OCI-M2 (cell line): ENCODE data around the gene COTL1.
"Not testable (repeated sequence)": the region's sequence is repeated elsewhere in the genome, so short reads cannot be mapped to it uniquely, and the experiment has no call there.

Experiments
- DNase-seq: peaks from one replicate; lab custom pipeline; 2025; ENCODE audit not compliant: unreplicated experiment; lab: John Stamatoyannopoulos, UW

COTL1 gene

DNA sequence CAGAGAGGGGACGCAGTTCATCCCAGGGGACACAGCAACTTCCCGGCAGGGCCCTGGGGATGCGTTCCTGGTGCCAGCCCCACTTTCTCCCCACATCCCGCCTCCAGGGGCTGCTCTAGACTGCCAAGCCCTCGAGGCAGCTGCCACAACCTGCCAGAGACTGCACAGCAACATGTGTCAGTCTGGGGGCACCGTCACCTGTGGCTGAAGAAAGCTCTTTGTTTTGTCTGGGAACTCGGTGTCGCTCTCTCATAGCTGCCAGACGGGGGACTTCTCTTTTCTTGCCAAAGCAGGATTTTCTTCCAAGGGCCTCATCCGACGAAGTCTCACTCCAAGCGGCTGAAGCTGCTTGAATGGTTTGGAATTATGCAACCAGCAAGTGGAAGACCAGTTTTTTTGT lies 43.7 kb downstream of the COTL1 start:
- no peak for DNase-seq

- DNase-seq: no peak
Observed at GRCh38 chr16:84572096-84572495, 45.8 kb downstream of the COTL1 start.

DNA sequence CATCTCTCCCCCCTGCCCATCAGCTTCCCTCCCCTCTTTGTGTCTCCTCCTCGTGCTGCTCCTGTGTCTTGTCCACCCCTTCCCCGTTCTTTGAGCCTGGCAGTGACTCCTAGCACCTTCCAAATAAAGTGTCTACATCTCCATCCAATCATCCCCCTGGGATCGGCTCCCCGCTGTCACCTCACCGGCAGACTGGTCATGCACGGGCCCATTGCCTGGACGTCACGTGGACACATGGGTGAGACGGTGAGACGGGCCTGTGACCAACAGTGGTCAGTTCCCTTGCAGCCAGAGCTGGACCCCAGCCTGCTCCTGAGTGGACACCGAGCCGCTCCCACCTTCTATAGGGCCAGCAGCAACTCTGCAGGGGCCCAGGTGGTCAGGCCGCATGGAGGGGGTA lies 46.4 kb downstream of the COTL1 start:
- DNase-seq: no peak

GRCh38 chr16:84570739-84571403 lies 47.0 kb downstream of the COTL1 start:
- no peak for DNase-seq

DNA sequence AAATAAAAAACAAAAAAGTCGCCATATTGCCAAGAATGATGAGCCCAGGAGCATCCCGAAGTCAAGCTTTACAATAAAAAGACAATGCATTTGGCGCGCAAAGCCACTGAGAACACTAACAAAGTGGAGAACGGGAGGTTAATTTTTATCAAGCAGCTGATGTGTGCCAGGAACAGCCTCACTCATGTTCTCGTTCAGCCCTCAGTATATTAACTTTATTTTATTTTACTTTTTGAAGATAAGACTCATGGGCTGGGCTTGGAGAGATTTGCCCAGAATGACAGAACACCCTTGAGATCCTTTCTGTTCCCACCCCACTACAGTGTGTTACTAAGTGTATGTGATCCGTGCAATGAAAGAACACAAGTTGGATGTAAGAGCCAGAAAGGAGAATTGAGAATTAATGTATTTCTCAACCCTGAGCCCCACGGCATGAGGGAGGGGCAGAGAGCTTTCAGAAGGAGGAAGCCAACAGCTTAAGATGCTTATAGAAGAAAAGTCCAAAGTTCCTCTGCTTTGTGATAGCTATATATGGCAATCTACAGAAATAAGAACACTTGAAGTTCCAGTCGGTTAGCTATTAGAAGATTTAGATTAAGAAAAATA lies 48.4 kb downstream of the COTL1 start:
- DNase-seq: no peak

- no peak for DNase-seq
Observed at GRCh38 chr16:84568066-84568465, 49.8 kb downstream of the COTL1 start.

DNA sequence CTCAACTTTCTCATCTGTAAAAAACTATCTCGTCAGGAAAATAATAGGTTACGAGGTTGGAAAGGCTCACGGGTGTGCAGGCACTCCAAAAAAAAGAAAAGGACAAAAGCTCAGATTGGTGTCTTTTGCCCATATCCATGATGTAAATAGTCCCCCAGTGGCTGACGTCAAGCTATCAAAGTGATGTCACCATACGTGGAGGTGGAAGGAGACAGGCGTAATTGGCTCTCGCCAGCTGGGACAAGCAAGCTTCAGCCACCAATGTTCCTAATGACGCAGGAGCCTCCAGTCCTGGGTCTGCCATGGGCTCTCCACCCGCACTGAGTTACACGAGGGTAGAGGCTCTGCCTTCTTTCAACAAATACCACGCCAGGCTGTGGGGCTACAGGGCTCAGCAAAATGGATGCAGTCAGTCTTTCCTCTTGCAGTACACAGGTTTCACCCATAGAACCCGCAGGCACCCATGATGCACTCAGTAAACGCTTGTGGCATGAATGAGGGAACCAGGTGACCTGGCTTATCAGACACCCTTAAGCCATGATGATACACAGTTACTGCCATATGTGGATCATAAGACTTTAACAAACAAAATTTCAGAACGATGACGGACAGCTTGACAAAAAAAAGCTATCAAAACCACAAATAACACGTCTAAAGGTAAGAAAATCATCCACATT lies 50.5 kb downstream of the COTL1 start:
- no peak for DNase-seq

DNA sequence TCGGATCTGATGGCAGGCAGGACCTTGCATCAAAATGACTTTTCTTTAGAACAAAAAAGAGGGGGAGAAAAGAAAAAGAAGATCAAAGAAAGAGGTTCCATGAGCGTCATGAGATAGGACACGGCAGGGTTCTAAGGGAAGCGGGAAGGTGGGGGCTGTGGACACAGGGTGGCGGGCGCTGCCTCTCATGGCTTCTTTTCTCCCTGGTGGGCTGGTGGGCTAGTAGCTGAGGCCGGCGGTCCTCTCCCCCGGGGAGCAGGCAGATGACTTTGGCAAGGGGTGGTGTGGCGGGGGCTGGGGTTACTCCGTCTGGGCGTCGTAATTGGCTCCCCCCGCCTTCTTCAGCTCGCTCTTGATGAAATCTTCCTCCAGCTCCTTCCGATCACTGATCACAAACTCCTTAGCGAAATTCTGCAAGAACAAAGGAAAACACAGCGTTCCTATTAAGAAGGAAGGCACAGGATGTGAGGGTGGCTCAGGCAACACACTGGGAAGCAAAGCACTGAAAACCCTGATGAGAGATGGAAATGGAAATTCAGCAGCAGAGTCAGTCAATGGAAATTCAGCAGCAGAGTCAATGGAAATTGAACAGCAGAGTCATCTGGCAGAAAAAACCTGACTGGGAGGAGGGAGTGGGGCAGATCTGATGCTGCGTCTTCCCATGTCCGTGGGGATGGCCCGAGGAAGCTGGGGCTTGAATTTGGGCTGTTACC lies 51.2 kb downstream of the COTL1 start:
- no peak for DNase-seq

DNA sequence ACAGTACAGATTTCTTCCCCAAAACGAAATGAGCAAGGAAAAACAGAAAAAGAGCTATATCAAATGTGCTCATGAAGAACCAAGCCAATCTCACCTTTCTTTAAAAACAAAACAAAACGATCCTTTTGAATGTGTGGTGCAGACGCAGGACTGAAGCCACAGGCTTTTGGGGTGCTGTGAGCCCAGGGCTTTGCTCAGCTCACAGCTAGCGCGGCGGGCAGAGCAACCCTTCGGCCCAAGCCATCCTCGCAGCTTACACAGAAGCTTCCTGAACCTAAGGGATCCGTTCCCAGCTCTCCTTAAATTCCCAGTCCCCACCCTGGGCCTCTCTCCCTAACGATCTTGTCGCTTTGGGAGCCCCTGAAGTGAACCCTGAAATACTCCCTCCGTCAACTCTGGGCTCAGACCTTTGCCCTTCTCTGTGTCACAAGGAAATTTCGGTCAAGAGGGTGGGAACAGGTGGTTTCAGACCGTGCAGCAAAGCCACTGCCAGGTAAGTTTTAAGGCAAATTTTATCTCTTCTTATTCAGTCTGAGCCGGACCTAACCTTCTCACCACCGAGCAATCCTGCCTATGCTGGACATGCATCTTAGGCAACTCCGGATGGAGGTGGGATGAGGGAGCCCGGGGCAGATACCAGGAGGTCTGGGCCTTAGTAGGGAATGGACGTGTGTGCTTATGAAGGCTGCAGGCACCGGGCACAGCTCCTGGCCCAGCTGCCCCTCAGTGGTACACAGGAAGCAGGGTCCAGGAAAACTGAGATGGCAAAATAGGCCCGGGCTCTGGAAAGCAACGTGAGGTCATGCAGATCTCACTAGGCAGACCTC lies 52.0 kb downstream of the COTL1 start:
- DNase-seq: no peak

GRCh38 chr16:84563786-84564420 lies 54.0 kb downstream of the COTL1 start:
- no peak for DNase-seq

DNA sequence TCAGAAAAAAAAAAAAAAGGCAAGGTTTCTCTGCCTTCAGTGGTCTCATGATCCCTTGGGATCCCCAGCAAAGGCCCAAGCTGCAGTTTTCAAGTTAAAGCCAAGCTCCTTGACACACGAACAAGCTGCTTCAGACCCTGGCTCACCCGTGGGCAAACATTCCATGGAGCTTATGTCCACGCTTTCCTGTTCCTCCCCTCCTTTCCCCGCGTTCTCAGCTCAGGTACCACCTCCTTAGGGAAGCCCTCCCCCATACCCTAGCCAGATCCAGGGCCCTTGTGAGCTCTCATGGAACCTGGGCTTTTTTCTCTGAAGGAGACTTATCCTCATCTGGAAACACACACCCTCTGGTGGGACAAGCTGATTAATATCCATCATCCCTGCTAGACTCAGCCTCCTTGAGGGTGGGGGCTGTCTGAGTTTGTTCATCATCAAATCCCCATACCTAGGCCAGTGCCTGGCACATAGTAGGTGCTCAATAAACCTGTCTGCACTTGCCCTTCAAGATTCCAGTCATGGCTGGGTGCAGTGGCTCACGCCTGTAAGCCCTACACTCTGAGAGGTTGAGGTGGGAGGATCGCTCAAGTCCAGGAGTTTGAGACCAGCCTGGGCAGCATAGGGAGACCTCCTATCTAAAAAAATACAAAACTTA lies 54.7 kb downstream of the COTL1 start:
- DNase-seq: no peak

- DNase-seq: no peak
Observed at GRCh38 chr16:84562174-84562815, 55.6 kb downstream of the COTL1 start.

DNA sequence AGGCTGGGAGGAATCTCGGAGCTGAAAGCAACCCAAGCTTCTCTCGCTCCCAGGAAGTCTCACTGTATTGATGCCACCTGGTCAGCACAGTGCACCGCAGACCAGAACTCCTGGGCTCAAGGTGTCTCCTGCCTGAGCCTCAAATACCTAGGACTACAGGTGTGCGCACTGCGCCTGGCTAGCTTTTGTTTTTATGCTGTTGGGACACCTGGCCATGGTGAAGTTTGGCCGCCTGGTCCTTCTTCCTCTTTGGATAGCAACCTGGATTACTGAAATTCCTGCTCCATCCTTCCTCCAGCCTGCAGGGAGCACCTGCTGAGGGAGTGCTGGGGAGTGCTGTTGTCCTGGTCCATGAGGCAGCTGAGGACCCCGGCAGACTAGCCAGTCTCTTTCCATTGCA lies 56.6 kb downstream of the COTL1 start:
- no peak for DNase-seq

DNA sequence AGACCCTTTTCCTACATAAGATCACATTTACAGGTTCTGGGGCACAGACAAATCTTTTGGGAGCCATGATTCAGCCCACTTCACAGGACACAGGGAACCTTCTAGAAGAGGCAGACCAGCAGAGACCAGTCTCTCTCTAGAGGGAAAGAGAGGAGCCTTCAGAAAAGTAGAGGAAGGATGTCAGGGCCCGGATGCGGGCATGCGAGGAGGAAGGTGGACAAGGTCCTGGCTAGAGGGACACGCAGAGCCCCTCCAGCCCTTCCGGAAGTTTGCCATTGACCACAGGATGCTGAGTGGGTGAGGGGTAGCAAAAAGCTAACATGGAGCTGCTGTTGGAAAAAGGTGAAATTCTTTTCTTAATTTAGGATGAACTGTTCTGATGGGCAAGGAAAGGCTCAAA lies 57.6 kb downstream of the COTL1 start:
- DNase-seq: no peak

DNA sequence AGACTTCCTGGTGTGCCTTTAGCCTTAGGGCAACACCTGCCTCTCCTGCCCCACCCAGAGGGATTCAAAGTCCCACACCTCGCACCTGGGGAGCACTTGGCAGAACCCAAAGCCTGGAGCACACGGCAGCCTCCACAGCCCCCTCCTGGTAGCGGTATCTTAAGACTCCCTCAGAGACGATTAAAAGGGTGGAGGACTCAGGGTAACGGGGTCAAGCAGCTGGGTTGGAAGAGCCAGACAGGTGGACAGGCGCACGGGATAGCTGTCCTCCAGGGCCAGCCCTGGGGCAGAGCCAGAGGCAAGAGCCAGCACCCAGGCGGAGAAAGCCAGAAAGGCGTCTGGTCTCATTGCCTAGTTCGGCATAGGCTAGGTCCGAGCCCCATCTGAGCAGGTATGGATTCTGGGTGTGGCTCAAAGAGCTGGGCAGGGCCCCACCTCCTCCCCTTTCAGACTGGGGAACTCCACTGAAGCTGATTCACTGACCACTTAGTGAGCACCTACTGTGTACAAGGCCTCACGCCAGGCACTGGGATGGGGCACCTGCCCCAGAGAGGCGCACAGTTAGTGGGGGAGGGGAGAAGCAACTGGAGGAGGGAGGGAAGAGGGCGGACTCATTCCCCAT lies 58.5 kb downstream of the COTL1 start:
- no peak for DNase-seq

DNA sequence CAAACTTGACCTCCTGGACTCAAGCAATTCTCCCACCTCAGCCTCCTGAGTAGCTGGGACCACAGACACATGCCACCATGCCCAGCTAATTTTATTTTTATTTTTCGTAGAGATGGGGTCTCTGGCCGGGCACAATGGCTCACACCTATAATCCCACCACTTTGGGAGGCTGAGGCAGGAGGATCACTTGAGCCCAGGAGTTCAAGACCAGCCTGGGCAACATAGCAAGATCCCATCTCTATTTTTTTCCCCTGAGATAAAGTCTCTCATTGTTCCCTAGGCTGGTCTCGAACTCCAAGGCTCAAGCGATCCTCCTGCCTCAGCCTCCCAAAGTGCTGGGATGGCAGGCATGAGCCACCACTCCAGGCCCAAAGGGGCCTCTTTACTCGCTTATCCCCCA lies 59.0 kb downstream of the COTL1 start:
- not testable (repeated sequence) for DNase-seq

DNA sequence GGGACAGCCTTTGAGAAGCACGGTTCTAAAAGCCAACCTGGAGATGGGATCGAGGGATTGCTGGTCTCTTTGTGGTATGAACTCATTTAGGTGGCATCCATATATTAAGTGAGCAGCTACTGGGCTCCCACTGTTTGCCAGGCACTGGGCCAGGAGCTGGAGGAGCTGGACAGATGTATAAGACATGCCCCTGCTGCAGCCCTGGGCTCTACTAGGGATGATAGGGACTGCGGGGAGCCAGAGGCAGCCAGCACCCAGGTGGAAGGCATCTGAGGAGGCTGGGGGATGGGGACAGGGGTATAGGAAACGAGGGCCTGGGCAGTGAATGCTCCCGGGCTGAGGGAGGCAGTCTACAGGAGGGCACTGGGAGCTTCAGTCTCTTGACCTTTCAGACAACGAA lies 60.4 kb downstream of the COTL1 start:
- no peak for DNase-seq

DNA sequence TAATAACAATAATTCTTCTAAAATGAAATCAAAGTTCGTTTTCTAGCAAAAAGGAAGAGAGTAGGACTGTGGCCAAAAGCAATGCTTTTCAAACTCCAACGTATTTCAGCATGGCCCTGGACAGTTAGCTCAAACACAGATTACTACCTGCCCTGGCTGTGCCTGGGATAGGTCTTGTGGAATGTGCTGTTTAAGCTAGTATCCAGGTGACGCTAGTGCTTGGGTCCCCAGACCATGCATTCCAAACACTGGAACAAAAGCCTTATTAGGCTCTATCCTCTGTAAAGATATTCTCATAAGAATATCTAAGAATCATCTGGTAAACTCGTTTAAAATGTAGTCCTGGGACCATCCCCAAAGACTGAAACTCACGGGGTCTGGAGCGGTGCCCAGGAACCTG lies 60.8 kb downstream of the COTL1 start:
- no peak for DNase-seq
